ENCODE data around the gene TBXA2R. TPM values are rescaled to one million over a fixed set of nuclear protein-coding genes. Genes with fewer than 3 reads are reported as not detected.
"Not testable (repeated sequence)": the region's sequence is repeated elsewhere in the genome, so short reads cannot be mapped to it uniquely, and the experiment has no call there.

The TBXA2R gene
- total RNA-seq, 3 donors from 2014 or later = 0.32 to 0.44 (median 0.33) TPM

DNA sequence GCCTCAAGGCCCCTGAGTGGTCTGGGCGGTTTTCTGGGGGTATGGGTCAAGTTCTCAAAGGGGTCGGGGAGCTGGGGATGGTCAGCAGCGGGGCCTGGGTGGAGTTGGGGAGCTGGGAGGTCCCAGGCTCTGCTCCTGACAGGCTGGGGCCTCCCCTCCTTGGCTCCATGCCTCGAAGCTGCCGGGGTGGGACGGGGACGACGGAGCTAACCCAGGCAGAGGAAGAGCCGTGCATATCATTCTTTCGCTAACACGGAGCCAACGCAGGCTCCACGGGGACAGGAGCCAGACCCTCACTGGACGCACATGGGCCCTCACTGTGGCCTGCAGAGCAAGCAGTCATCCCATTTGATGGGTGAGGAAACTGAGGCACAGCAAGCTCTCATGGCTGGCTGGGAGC is 45.7 kb upstream of the TBXA2R start:
- H3K36me3 ChIP-seq = peaks cover 7% of the 10 kb centered on the region
- no peak overlapping the region for H3K4me3 ChIP-seq
- TF ChIP-seq, protein P1, sequence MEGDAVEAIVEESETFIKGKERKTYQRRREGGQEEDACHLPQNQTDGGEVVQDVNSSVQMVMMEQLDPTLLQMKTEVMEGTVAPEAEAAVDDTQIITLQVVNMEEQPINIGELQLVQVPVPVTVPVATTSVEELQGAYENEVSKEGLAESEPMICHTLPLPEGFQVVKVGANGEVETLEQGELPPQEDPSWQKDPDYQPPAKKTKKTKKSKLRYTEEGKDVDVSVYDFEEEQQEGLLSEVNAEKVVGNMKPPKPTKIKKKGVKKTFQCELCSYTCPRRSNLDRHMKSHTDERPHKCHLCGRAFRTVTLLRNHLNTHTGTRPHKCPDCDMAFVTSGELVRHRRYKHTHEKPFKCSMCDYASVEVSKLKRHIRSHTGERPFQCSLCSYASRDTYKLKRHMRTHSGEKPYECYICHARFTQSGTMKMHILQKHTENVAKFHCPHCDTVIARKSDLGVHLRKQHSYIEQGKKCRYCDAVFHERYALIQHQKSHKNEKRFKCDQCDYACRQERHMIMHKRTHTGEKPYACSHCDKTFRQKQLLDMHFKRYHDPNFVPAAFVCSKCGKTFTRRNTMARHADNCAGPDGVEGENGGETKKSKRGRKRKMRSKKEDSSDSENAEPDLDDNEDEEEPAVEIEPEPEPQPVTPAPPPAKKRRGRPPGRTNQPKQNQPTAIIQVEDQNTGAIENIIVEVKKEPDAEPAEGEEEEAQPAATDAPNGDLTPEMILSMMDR (IDR thresholded peaks at IDR 0.05) = no peak
- TF ChIP-seq POLR2AphosphoS5 (IDR thresholded peaks at IDR 0.05) (no peak), POLR2A (IDR thresholded peaks at IDR 0.05) (no peak)
- no peaks in the 10 kb centered on the region for H3K27me3 ChIP-seq
- intact Hi-C loops (cut with DNase I; ENCODE audit: low total_unique reads) = loop anchor here (10.0 kb wide), 1 partner anchor 652 kb away; the partner anchor contains the start of genes FSD1 and TMIGD2
- H3K4me1 ChIP-seq = peaks cover 5 to 10% of the 10 kb centered on the region in 2 donors
- H3K27ac ChIP-seq = no peak overlapping the region
- no peaks in the 10 kb centered on the region for H3K9me3 ChIP-seq
- DNase-seq (ENCODE audit: low spot score in 2 of 2) = no peak

DNA sequence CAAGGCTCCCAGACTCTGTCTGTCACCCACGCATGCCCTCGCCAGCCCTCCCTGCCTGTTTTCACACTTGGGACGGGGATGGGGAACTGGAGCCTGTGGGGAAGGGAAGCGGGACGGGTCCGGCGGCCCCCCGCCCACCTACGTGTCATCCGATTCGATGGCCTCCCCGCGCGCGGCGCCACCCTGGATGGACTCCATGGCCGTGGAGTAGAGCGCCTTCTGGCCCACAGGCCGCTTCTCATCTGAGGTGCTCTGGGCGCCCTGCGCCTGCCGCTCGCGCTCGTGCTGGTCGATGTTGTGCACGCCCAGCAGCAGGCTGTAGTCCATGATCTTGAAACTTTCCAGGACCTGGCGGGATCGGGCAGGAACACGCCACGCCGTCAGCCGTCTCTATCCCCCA is 45.0 kb upstream of the TBXA2R start:
- Histone ChIP-seq H3K27ac (no peak overlapping the region), H3K27me3 (no peaks in the 10 kb centered on the region), H3K4me1 (peaks cover 5 to 10% of the 10 kb centered on the region in 2 donors), H3K9me3 (no peaks in the 10 kb centered on the region), H3K36me3 (peaks cover under 1% of the 10 kb centered on the region), H3K4me3 (no peak overlapping the region)
- DNase-seq (ENCODE audit: low spot score in 2 of 2) = no peak
- TF ChIP-seq, protein P1 (IDR thresholded peaks at IDR 0.05) = no peak
- no peak for TF ChIP-seq POLR2A (IDR thresholded peaks at IDR 0.05)
- intact Hi-C loops (cut with DNase I; ENCODE audit: low total_unique reads) = loop anchor here (10.0 kb wide), 1 partner anchor 653 kb away; the partner anchor contains the start of genes FSD1 and TMIGD2

DNA sequence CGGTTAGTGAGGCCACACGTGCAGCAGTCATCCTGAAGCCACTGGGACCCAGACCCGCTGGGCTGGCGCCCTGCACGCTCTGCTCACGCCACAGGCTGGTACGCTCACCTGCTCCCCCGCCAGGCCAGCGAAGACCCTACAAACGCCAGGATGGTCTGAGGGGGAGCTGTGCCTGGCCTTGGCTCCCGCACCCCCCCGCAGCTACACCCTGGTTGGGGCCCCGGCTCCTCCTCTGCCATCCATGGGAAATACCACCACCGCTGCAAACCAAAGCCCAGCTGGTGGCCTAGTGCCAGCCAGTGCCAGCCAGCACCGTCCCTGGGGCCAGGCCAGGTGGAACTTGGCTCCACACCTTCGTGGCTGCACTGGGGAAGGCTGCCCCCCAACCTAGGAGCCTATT is 43.2 kb upstream of the TBXA2R start:
- peak in 1 of 2 donors; percentile 70 for DNase-seq (ENCODE audit: low spot score in 2 of 2)
- H3K27ac ChIP-seq = no peak overlapping the region

DNA sequence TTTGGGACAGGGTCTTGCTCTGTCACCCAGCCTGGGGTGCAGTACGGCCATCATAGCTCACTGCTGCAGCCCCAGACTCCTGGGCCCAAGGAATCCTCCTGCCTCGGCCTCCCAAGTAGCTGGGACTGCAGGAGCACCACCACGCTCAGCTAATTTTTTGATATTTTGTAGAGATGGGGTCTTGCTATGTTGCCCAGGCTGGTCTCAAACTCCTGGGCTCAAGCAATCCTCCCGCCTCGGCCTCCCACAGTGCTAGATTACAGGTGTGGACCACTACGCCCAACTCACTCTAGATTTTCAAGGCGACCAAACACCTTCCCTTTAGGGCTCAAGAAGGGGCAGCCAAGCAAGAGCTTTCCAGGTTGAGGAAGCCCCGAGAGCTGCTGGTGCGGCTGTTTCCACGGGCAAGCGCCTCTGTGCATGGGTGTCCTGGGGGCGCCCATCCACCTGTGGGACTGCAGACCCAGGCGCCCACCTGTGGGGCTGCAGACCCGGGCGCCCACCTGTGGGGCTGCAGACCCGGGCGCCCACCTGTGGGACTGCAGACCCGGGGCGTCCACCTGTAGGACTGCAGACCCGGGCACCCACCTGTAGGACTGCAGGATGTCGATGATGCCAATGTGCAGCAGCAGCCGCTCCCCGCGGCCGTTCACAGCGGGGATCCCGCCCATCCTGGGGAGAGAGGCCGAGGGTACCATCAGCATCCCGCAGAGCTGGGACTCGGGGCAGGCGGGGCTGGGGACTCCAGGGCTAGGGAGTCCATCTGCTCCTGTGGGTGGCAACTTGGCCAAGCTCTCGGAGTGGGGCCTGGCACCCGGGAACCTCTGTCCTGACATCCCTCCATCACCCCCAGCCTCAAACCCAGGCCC is 41.6 kb upstream of the TBXA2R start:
- Histone ChIP-seq H3K36me3 (no peaks in the 10 kb centered on the region), H3K27me3 (no peaks in the 10 kb centered on the region), H3K4me1 (peaks cover 5 to 10% of the 10 kb centered on the region in 2 donors), H3K27ac (no peak overlapping the region), H3K9me3 (no peaks in the 10 kb centered on the region), H3K4me3 (no peak overlapping the region)
- TF ChIP-seq, protein P1 (IDR thresholded peaks at IDR 0.05) = no peak
- TF ChIP-seq POLR2AphosphoS5 (IDR thresholded peaks at IDR 0.05) = no peak
- TF ChIP-seq POLR2A (IDR thresholded peaks at IDR 0.05) = no peak
- intact Hi-C loops (cut with DNase I; ENCODE audit: low total_unique reads) = no loop called here
- DNase-seq (ENCODE audit: low spot score in 2 of 2) = no peak

More for the DNA sequence above, 43.2 kb upstream of the TBXA2R start:
- no peaks in the 10 kb centered on the region for H3K27me3 ChIP-seq
- peaks cover 5 to 10% of the 10 kb centered on the region in 2 donors for H3K4me1 ChIP-seq
- TF ChIP-seq, protein P1 (IDR thresholded peaks at IDR 0.05) = no peak
- TF ChIP-seq POLR2A (IDR thresholded peaks at IDR 0.05) (no peak), POLR2AphosphoS5 (IDR thresholded peaks at IDR 0.05) (no peak)
- no peaks in the 10 kb centered on the region for H3K36me3 ChIP-seq
- H3K4me3 ChIP-seq = peak overlapping the region in 1 of 3 donors; percentile 19
- H3K9me3 ChIP-seq = no peaks in the 10 kb centered on the region
- intact Hi-C loops (cut with DNase I; ENCODE audit: low total_unique reads) = loop anchor here (10.0 kb wide), 1 partner anchor 655 kb away; the partner anchor contains the start of genes FSD1 and TMIGD2

DNA sequence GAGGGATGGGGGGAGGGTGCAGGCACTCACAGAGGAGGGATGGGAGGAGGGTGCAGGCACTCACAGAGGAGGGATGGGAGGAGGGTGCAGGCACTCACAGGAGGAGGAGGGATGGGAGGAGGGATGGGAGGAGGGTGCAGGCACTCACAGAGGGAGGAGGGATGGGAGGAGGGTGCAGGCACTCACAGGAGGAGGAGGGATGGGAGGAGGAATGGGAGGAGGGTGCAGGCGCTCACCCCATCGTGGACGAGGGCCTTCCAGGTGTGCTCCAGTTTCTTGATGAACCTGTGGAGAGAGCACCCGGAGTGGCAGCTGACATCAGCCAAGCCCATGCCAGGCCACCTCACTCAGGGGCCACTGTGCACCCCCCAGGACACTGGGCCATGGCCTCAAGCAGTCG is 40.4 kb upstream of the TBXA2R start:
- intact Hi-C loops (cut with DNase I; ENCODE audit: low total_unique reads) = not testable (repeated sequence)

More for the DNA sequence above, 40.4 kb upstream of the TBXA2R start:
- H3K4me3 ChIP-seq; H3K27ac ChIP-seq; DNase-seq (ENCODE audit: low spot score in 2 of 2); H3K9me3 ChIP-seq; H3K36me3 ChIP-seq; H3K27me3 ChIP-seq: not testable (repeated sequence)
- H3K4me1 ChIP-seq = peaks cover 5 to 10% of the 10 kb centered on the region in 2 donors

Data from breast epithelium (tissue), 4 donors.